GM12865 (cell line): Measurements from ENCODE around the gene CADPS2.

Experiments
- DNase-seq: peaks from one replicate; pipeline ENCODE4 v3.0.0; 2010; ENCODE audit warnings: low read depth
- H3K4me3 ChIP-seq: 2 replicates; pipeline ENCODE4 v1.5.1; 2011; ENCODE audit warnings: mild to moderate bottlenecking, low read depth, low read length, control low read depth
- CTCF ChIP-seq: IDR thresholded peaks from 2 replicates; pipeline ENCODE4 v1.5.1; 2011; ENCODE audit warnings: low read length, control low read depth, low read depth, inconsistent platforms; ENCODE audit not compliant: insufficient read depth; ENCODE audit errors: missing control alignments

The CADPS2 gene

GRCh38 chr7:122384528-122384927 lies 501.7 kb downstream of the CADPS2 start:
- DNase-seq = no peak
- TF ChIP-seq CTCF = no peak
- H3K4me3 ChIP-seq = no peak overlapping the region

GRCh38 chr7:122383934-122384333 lies 502.3 kb downstream of the CADPS2 start:
- TF ChIP-seq CTCF = no peak
- peak; percentile 47 for DNase-seq
- H3K4me3 ChIP-seq = no peak overlapping the region

GRCh38 chr7:122380992-122381391 lies 505.3 kb downstream of the CADPS2 start:
- no peak overlapping the region for H3K4me3 ChIP-seq
- DNase-seq = peak; percentile 5

GRCh38 chr7:122379491-122379890 lies 506.8 kb downstream of the CADPS2 start:
- DNase-seq = no peak
- no peak overlapping the region for H3K4me3 ChIP-seq
- no peak for TF ChIP-seq CTCF

More at GRCh38 chr7:122380992-122381391, 505.3 kb downstream of the CADPS2 start:
- no peak for TF ChIP-seq CTCF

GRCh38 chr7:122369756-122370155 lies 516.5 kb downstream of the CADPS2 start:
- no peak for TF ChIP-seq CTCF
- no peak for DNase-seq
- H3K4me3 ChIP-seq = no peak overlapping the region

- no peak for TF ChIP-seq CTCF
- H3K4me3 ChIP-seq = no peak overlapping the region
- DNase-seq = no peak
Measured at GRCh38 chr7:122364761-122365280, 521.4 kb downstream of the CADPS2 start.

- H3K4me3 ChIP-seq = no peak overlapping the region
- DNase-seq = no peak
- TF ChIP-seq CTCF = no peak
Measured at GRCh38 chr7:122363144-122363543, 523.1 kb downstream of the CADPS2 start.
